ENCODE measurements around the gene PRCD. TPM values are rescaled to one million over a fixed set of nuclear protein-coding genes. Genes with fewer than 3 reads are reported as not detected.
"Not testable (repeated sequence)": the region's sequence is repeated elsewhere in the genome, so short reads cannot be mapped to it uniquely, and the experiment has no call there.

Gene PRCD
- total and polyA plus RNA-seq, 3 donors from 2014 or later, result 3.2 to 4.6 (median 3.8) TPM

DNA sequence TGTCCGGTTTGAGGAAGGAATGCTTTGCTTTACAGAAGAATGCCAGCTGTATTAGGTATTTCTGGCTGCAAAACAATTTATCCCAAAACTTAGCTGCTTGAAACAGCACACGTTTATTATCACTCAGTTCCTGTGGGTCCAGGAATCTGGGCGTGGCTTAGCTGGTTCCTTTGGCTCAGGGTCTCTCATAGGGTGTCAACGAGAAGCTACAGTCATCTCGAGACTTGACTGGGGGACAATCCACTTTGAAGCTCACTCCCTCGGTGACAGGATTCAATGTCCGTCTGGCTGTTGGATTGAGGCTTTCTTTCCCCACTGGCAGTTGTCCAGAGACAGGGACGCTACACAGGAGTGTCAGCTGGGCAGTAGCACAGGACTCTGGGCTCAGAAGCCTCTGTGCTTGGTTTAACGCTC, 29.0 kb upstream of the PRCD start:
- Histone ChIP-seq H3K27ac (no peak overlapping the region), H3K36me3 (ENCODE audit: low read depth, missing control alignments) (no peaks in the 10 kb centered on the region), H3K4me1 (peaks cover 2% of the 10 kb centered on the region), H3K9me3 (no peaks in the 10 kb centered on the region), H3K27me3 (no peaks in the 10 kb centered on the region), H3K4me3 (no peak overlapping the region)
- TF ChIP-seq POLR2A (IDR thresholded peaks at IDR 0.05) (no peak), CTCF (IDR thresholded peaks at IDR 0.05) (no peak)
- intact Hi-C loops (cut with DNase I; ENCODE audit: low total_unique reads), result no loop called here
- DNase-seq, result no peak
- WGBS, 2 donors, result 42 to 46% methylated on average over 9 of the region's 9 CpGs

GRCh38 chr17:76511668-76512365, 28.0 kb upstream of the PRCD start:
- H3K36me3 ChIP-seq (ENCODE audit: low read depth, missing control alignments), result no peaks in the 10 kb centered on the region
- no peak for TF ChIP-seq POLR2A (IDR thresholded peaks at IDR 0.05)
- TF ChIP-seq CTCF (IDR thresholded peaks at IDR 0.05), result no peak
- DNase-seq, result no peak
- no peaks in the 10 kb centered on the region for H3K9me3 ChIP-seq
- 89 to 92% methylated on average over 11 to 13 of the region's 13 CpGs for WGBS, 2 donors
- peaks cover 2% of the 10 kb centered on the region for H3K4me1 ChIP-seq
- intact Hi-C loops (cut with DNase I; ENCODE audit: low total_unique reads), result no loop called here
- no peaks in the 10 kb centered on the region for H3K27me3 ChIP-seq
- no peak overlapping the region for H3K4me3 ChIP-seq
- H3K27ac ChIP-seq, result no peak overlapping the region

DNA sequence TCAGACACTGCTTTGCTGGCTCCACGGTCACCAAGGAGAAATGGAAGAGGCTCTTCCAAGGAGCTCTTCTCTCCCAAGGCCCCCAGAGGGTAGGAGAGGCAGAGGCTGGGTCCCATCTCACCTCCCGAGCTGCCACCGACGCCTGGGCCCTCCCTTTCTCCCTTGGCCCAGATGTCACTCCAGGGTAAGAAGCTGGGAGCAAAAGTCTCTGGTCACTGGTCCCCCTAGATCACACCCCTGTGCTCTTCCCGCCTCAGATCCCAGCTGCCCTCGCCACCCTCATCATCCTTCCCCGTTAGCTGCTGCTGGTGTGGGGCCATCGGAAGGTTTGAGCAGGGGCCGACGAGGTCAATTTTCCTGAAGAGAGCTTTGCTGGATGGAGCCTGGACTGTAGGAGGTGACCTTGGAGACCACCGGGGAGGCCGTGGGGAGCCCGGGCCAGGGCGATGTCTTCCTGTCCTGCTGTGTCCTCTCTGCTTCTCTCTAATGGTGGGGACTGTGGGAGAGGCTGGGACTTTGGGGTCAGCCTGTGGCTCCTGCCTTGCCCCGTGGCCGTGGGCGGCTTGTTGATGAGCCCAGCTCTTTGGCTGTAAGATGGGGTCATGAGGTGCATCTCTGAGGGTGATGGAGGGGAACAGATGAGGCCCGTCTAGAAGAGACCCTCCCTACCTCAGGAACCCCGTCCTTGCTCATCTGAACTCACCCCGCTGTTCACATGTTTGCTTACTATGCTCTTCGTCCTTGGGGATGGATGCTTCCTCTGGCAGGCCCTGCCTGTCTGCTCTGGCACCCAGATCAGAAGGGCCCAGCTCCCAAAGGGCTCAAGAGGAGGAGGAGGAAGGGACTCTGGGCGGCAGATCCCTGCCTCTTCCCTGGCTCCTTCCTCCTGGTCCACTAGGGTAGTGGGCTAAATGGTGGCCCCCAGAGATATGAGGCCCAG, 27.2 kb upstream of the PRCD start:
- WGBS, 2 donors, result 82 to 84% methylated on average over 15 to 22 of the region's 22 CpGs
- H3K27ac ChIP-seq, result no peak overlapping the region
- no peaks in the 10 kb centered on the region for H3K36me3 ChIP-seq (ENCODE audit: low read depth, missing control alignments)
- intact Hi-C loops (cut with DNase I; ENCODE audit: low total_unique reads), result no loop called here
- TF ChIP-seq POLR2A (IDR thresholded peaks at IDR 0.05) (no peak), CTCF (IDR thresholded peaks at IDR 0.05) (no peak)
- peaks cover 2% of the 10 kb centered on the region for H3K4me1 ChIP-seq
- no peak for DNase-seq
- no peak overlapping the region for H3K4me3 ChIP-seq
- no peaks in the 10 kb centered on the region for H3K9me3 ChIP-seq
- no peaks in the 10 kb centered on the region for H3K27me3 ChIP-seq

DNA sequence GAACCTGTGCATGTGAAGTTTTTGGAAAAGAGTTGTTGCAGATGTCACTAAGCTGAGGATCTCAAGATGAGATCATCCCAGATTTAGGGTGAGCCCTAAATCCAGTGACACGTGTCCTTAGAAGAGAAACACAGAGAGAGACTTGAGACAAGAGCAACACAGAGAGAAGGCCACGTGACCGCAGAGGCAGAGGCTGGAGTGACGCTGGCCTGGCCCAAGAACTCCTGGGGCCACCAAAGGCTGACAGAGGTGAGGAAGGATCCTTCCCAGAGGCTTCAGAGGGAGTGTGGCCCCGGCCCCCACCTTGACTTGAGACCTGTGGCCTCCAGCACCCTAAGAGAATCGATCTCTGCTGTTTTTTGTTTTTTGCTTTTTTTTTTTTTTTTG, 26.5 kb upstream of the PRCD start:
- Histone ChIP-seq H3K27ac (no peak overlapping the region), H3K36me3 (ENCODE audit: low read depth, missing control alignments) (no peaks in the 10 kb centered on the region), H3K9me3 (no peaks in the 10 kb centered on the region), H3K4me1 (peaks cover 2% of the 10 kb centered on the region), H3K27me3 (no peaks in the 10 kb centered on the region), H3K4me3 (no peak overlapping the region)
- TF ChIP-seq CTCF (IDR thresholded peaks at IDR 0.05) (no peak), POLR2A (IDR thresholded peaks at IDR 0.05) (no peak)
- WGBS, 2 donors, result 73 to 78% methylated on average over 6 of the region's 6 CpGs
- intact Hi-C loops (cut with DNase I; ENCODE audit: low total_unique reads), result no loop called here
- no peak for DNase-seq

- DNase-seq; H3K4me1 ChIP-seq; H3K9me3 ChIP-seq; H3K4me3 ChIP-seq; H3K36me3 ChIP-seq (ENCODE audit: low read depth, missing control alignments); intact Hi-C loops (cut with DNase I; ENCODE audit: low total_unique reads); H3K27me3 ChIP-seq; H3K27ac ChIP-seq: not testable (repeated sequence)
- 91 to 95% methylated on average over 6 of the region's 6 CpGs for WGBS, 2 donors
Measured at GRCh38 chr17:76514355-76514754, 25.5 kb upstream of the PRCD start.

Measured in testis (tissue), 3 donors.